NCI-H1105 treated with DMSO at 0.1 percent for 48 hours (cell line): ENCODE data around the gene SMIM14.
"Not testable (repeated sequence)": the region's sequence is repeated elsewhere in the genome, so short reads cannot be mapped to it uniquely, and the experiment has no call there.

Experiments
- DNase-seq: peaks from one replicate; lab custom pipeline; 2025; lab: John Stamatoyannopoulos, UW

The SMIM14 gene

GRCh38 chr4:39530682-39531081, 108.0 kb downstream of the SMIM14 start:
- DNase-seq, result no peak

GRCh38 chr4:39529534-39529933, 109.1 kb downstream of the SMIM14 start:
- DNase-seq, result no peak

- DNase-seq, result no peak
Measured at GRCh38 chr4:39528061-39528465, 110.6 kb downstream of the SMIM14 start.

DNA sequence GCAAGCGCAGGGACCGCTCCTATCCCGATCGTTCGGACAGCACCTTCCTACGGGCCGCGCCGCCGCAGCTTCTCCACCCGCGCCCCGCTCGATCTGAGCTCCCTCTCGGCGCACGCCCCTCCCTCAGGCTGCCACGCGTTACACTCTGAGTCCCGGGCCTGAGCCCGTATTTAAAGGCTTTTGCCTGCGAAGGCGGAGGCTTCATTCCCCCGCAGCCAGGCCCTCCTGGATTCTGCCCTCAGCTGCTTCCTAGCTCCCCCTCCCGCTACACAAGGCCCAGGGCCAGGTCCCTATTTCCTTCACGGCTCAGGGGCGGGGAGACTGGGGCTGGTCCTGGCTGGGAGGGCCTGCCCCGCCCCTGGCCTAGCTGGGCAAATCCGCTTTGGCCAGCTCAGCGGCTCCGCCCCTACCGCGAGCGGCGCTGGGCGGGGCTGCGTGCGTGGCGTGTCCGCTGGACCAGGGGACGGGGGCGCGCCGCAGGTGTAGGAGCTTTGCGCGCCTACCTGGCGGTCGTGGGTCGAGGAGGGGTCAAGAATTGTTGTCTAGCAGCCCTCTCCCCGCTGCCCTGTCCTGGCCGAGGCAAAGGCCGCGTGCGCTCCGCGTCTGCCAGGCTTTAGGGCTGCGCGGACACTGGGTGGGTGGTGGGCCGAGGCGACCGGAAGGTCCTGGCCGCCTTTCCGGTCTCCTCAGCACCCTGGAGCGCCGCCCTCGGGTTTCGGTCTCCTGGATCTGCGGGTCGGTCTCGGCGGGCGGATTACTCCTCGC, 111.2 kb downstream of the SMIM14 start, which contains the start of gene UGDH:
Gene UGDH, minus strand, starts transcription at position 144 of the 765 bp plus-strand sequence. CDS start 5,927 bp downstream, outside the sequence.
- peak; percentile 86 for DNase-seq

DNA sequence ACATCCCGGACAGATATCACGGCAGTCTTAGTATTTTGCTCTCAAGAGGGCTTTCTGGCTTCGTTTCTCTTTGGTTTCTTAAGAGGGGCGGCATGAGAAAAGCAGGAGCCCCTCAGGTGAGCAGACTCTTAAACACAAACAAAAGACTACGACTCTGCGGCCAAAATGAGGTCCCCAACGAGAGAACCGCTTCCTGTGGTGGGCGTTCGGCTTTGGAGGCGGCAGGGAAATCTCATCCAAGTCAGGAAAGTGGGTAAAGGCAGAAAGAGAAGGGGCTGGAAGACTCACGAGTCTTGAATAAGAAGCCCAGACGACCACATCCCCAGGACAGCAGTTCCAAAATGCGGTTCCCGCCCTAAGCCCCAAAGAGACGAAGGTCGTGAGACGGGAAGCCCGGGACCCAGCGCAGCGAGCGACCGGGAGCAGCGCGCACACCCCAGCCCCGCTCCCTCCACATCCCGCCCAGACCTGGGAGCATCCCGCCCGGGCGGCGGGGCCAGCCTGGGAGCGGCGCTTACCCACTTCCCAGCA, 111.8 kb downstream of the SMIM14 start:
- DNase-seq, result no peak

DNA sequence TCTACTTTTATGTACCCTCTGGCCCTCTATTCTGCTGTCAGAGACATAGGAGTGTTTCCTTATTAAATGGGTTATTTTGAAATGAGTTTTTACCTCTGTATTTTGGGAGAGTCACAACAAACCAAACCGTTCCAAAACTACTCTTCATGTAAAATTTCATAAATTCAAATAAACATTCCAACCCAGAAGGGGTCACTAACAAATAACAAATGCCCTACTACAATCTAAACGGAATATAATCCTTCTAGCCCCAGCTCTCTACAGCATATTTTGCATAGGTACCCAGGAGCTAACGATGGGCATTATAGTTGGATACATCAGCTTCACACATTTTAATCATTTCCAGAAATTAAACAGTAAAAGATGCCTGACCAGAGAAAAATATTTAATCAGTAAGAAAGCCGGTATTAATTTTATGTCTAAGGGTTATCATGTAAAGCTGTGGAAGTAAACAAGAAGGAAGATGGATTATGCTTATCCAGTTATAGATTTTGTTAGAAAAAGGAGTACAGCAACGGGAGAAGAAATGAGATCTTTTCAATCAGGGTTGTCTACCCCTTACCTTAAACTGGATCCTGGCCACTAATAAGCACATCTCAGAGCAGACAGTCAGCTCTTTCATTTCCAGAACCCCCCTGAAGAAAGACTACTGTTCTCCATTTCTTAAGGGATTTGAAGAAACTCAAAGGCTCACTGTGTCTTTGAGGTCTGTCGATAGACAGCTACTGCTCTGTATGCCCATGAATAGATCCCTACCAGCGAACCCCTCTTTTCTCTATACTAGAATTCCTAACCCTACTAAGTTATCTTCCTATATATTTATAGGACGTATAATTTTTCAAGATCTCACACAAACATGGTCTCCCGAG, 112.6 kb downstream of the SMIM14 start:
- DNase-seq, result no peak

- no peak for DNase-seq
Measured at GRCh38 chr4:39524161-39524957, 114.3 kb downstream of the SMIM14 start.

DNA sequence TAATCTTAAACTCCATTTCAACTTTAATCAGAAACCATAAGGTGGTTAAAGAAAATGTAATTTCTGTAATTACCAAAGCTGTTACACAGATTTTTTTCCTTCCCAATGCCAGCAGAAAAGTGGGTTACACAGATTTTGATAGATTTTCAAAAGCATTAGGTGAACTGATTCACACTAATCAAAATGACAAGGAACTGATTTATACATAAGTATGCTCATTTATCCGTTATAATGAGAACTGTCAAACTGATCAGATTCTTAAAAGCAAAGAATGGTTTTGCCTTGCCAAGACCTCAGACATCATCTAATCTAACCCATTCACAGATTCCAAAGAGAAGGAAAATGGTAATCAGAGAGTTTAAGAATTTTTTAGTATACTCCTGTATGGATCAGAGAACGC, 116.6 kb downstream of the SMIM14 start:
- no peak for DNase-seq

DNA sequence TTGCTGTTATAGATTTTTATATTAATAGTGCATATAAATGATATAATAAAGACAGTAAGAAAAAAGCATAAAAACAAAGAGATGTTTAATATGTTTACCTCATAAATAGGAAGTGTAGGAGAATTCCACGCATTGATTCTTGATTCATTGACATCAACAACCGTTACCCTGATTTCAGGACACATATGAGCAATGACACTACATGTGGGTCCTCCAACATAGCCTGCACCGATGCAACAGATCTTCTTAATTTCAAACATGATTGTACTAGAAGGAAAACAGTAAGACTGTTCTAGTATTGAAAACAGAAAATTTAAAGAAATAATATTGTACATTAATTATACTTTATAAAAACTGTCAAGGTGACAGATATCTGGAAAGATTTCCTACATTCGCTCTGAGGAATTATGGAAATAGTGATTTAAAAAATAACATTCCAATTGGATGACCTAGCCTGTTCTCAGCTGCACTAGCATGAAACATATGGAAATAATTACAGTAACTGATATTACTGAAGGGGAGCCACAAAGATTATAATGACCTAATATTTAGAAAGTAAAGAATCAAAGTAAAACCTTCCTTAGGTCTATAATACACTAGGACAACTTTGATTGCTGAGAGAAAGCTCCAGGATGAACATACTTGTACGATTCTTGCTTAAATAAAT, 117.3 kb downstream of the SMIM14 start:
- no peak for DNase-seq

DNA sequence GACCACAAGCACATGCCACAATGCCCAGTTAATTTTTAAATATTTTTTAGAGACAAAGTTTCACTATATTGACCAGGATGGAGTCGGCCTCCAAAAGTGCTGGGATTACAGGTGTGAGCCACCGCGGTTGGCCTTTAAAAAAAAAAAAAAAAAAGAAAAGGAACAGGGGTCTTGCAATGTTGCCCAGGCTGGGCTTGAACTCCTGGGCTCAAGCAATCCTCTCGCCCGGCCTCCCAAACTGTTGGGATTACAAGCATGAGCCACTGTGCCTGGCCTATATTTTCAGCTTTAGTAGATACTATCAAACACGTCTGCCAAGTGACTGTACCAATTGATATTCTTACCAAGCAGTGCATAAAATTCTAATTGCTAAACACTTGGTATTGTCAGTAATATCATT, 120.2 kb downstream of the SMIM14 start:
- DNase-seq, result no peak

DNA sequence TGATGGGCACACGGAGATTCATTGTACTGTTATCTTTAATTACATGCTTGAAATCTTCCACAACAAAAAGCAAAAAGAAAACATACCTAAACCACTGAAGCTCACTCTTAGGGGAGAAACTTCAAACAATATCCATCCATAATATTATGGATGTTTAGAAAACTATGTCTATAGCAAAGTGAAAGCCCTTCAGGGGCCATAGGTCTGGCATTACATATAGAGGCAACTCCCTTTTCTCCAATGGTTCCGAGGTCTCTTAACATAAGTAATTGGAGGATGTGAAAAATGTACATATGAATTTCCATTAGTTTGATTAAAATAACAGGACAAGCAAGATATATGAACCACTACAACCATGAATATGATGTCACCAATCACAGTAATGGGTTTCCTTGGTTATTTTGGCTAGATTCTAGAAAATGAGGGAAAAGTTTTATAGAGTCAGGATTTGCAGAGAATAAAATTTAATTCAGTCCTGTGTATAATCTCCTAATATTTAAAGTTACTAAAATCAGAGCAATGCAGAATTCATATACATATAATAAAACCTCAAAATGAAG, 122.2 kb downstream of the SMIM14 start:
- DNase-seq, result no peak

DNA sequence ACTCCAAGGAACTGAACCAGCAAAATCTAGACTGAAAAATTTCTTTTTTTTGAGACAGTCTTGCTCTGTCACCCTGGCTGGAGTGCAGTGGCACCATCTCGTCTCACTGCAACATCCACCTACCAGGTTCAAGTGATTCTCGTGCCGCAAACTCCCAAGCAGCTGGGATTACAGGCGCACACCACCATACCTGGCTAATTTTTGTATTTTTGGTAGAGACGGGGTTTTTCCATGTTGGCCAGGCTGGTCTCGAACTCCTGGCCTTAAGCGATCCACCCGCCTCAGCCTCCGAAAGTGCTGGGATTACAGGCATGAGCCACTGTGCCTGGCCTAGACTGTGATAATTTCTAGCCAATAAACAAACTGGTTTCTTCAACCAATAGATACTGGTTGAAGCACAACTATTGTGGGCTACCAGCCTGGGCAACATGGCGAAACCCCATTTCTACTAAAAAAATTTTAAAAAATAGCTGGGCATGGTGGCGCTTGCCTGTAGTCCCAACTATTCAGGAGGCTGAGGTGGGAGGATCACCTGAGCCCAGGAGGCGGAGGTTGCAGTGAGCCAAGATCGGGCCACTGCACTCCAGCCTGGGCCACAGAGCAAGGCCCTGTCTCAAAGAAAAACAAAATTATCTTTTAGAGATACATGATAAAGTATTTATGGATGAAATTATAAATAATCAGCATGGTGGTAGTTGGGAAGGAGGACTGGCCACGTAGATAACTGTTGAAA, 122.8 kb downstream of the SMIM14 start:
- not testable (repeated sequence) for DNase-seq

DNA sequence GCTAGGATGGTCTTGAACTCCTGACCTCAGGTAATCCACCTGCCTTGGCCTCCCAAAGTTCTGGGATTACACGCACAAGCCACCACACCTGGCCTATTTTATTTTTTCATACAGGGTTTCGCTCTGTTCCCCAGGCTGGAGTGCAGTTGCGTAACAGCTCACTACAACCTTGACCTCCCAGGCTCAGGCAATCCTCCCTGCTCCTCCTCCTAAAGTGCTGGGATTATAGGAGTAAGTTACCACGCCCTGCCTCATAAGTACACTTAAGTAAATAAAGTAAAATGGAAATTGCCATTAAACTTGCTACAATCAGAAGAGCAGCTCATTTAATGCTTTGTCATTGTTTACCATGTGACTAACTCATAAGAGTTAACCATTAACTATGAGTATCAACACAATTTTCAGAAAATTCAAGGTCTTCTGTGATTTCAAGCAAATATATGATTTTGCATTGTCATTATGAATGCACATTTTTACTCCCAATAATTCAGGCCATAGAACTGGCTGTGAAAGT, 123.7 kb downstream of the SMIM14 start:
- DNase-seq, result no peak

DNA sequence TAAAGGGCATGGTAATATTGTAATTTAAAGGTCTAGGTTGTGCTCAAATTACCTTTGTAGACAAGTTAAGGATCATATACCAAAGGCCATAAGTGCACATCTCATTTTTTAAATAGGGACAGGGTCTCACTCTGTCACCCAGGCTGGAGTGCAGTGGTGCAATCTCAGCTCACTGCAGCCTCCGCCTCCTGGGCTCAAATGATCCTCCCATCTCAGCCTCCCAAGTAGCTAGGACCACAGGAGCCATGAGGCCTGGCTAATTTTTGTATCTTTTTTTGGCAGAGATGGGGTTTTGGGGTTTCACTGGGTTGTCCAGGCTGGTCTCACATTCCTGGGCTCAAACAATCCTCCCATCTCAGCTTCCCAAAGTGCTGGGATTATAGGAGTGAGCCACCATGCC, 124.4 kb downstream of the SMIM14 start:
- DNase-seq, result not testable (repeated sequence)

GRCh38 chr4:39510348-39510929, 128.2 kb downstream of the SMIM14 start:
- DNase-seq, result no peak

GRCh38 chr4:39505581-39505980, 133.1 kb downstream of the SMIM14 start:
- no peak for DNase-seq

DNA sequence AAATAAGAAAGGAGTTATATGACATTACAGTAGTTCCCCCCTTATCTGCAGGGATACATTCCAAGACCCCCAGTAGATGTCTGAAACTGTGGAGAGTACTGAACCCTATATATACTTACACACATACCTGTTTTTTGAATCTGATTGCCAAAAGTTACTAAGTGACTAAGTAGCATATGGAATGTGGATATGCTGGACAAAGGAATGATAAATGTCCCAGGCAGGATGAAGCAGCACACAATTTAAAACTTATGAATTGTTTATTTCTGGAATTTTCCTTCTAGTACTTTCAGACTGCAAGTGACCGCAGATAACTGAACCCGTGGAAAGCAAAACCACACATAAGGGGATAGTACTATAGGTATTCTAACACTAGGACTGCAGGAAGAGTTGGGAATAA, 134.1 kb downstream of the SMIM14 start:
- no peak for DNase-seq

DNA sequence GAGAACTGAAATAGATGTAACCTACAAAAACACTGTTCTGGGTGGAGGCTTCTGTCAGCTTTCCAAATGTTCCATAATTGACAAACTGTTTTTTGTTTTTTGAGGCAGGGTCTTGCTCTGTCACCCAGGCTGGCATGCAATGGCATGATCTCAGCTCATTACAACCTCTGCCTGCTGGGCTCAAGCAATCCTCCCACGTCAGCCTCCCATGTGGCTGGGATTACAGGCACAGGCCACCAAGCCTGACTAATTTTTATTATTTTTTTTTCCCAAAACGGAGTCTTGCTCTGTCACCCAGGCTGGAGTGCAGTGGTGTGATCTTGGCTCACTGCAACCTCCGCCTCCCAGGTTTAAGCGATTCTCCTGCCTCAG, 136.0 kb downstream of the SMIM14 start:
- DNase-seq, result not testable (repeated sequence)

GRCh38 chr4:39502019-39502663, 136.5 kb downstream of the SMIM14 start:
- no peak for DNase-seq

GRCh38 chr4:39498727-39499020, 140.0 kb downstream of the SMIM14 start:
- DNase-seq, result no peak
